Parathyroid adenoma (tissue), 2 donors: ENCODE measurements around the gene MRC1.

Source experiments
- H2AFZ ChIP-seq: fragments of 300-600 bp; sonication (generic); one replicate; pipeline ENCODE4 v1.7.0; 2017; ENCODE audit warnings: antibody characterized with exemption, mild to moderate bottlenecking
- H3K27ac ChIP-seq: fragments of 300-600 bp; sonication (generic); one replicate; pipeline ENCODE4 v1.7.0; 2017
- H3K27me3 ChIP-seq: fragments of 300-600 bp; sonication (generic); one replicate; pipeline ENCODE4 v1.7.0; 2017; ENCODE audit warnings: low read length; ENCODE audit not compliant: control insufficient read depth, insufficient read depth
- H3K36me3 ChIP-seq: fragments of 300-600 bp; sonication (generic); one replicate; pipeline ENCODE4 v1.7.0; 2017; ENCODE audit warnings: low read length; ENCODE audit not compliant: control insufficient read depth, insufficient read depth
- H3K4me1 ChIP-seq: fragments of 300-600 bp; sonication (generic); one replicate; pipeline ENCODE4 v1.7.0; 2017; ENCODE audit warnings: control low read depth
- H3K4me2 ChIP-seq: fragments of 300-600 bp; sonication (generic); one replicate; pipeline ENCODE4 v1.7.0; 2017; ENCODE audit warnings: low read length
- H3K4me3 ChIP-seq: fragments of 300-600 bp; sonication (generic); one replicate; pipeline ENCODE4 v1.7.0; 2017; ENCODE audit warnings: low read depth, low read length
- H3K79me2 ChIP-seq: fragments of 300-600 bp; sonication (generic); one replicate; pipeline ENCODE4 v1.7.0; 2017; ENCODE audit warnings: control low read depth
- H3K9ac ChIP-seq: fragments of 300-600 bp; sonication (generic); one replicate; pipeline ENCODE4 v1.7.0; 2017; ENCODE audit warnings: mild to moderate bottlenecking
- H3K9me3 ChIP-seq: fragments of 300-600 bp; sonication (generic); one replicate; pipeline ENCODE4 v1.7.0; 2017; ENCODE audit warnings: low read length; ENCODE audit not compliant: control insufficient read depth
- CTCF ChIP-seq: fragments of 300-600 bp; sonication (generic); IDR thresholded peaks from one replicate; pipeline ENCODE4 v1.7.0; 2017; ENCODE audit warnings: antibody characterized with exemption, mild to moderate bottlenecking
- donor health status: primary hyperparathyroidism.

Gene MRC1

GRCh38 chr10:17787087-17787961, 21.8 kb upstream of the MRC1 start:
- TF ChIP-seq CTCF, result no peak
- H3K9ac ChIP-seq, result no peak overlapping the region

GRCh38 chr10:17788646-17789045, 20.5 kb upstream of the MRC1 start:
- Histone ChIP-seq H3K36me3 (no peaks in the 10 kb centered on the region), H3K4me3 (no peak overlapping the region), H3K79me2 (no peaks in the 10 kb centered on the region), H2AFZ (no peak overlapping the region), H3K9me3 (no peaks in the 10 kb centered on the region), H3K27me3 (no peaks in the 10 kb centered on the region), H3K27ac (no peak overlapping the region), H3K9ac (no peak overlapping the region), H3K4me1 (no peaks in the 10 kb centered on the region), H3K4me2 (no peak overlapping the region)
- no peak for TF ChIP-seq CTCF

More at GRCh38 chr10:17787087-17787961, 21.8 kb upstream of the MRC1 start:
- Histone ChIP-seq H3K4me1 (no peaks in the 10 kb centered on the region), H3K4me2 (no peak overlapping the region), H3K36me3 (no peaks in the 10 kb centered on the region), H3K27ac (no peak overlapping the region), H3K4me3 (no peak overlapping the region), H3K9me3 (no peaks in the 10 kb centered on the region), H2AFZ (no peak overlapping the region), H3K27me3 (no peaks in the 10 kb centered on the region), H3K79me2 (no peaks in the 10 kb centered on the region)

- H3K4me2 ChIP-seq, result no peak overlapping the region
- H3K36me3 ChIP-seq, result no peaks in the 10 kb centered on the region
- H3K27me3 ChIP-seq, result no peaks in the 10 kb centered on the region
- TF ChIP-seq CTCF, result no peak
- no peak overlapping the region for H3K9ac ChIP-seq
- no peak overlapping the region for H2AFZ ChIP-seq
- H3K79me2 ChIP-seq, result no peaks in the 10 kb centered on the region
- H3K4me1 ChIP-seq, result no peaks in the 10 kb centered on the region
- H3K9me3 ChIP-seq, result no peaks in the 10 kb centered on the region
- no peak overlapping the region for H3K4me3 ChIP-seq
- H3K27ac ChIP-seq, result no peak overlapping the region
These were observed 19.8 kb upstream of the MRC1 start for GRCh38 chr10:17789396-17789795.

- Histone ChIP-seq H2AFZ (no peak overlapping the region), H3K9me3 (no peaks in the 10 kb centered on the region), H3K9ac (no peak overlapping the region), H3K79me2 (no peaks in the 10 kb centered on the region), H3K4me1 (no peaks in the 10 kb centered on the region), H3K4me2 (no peak overlapping the region), H3K4me3 (no peak overlapping the region), H3K27me3 (no peaks in the 10 kb centered on the region), H3K27ac (no peak overlapping the region), H3K36me3 (no peaks in the 10 kb centered on the region)
- no peak for TF ChIP-seq CTCF
These were observed 18.5 kb upstream of the MRC1 start for GRCh38 chr10:17790651-17791050.

- H3K4me3 ChIP-seq, result no peak overlapping the region
These were observed 16.2 kb upstream of the MRC1 start for GRCh38 chr10:17792991-17793390.

More at GRCh38 chr10:17792991-17793390, 16.2 kb upstream of the MRC1 start:
- Histone ChIP-seq H3K79me2 (no peaks in the 10 kb centered on the region), H3K9me3 (no peaks in the 10 kb centered on the region), H3K9ac (no peak overlapping the region), H3K27ac (no peak overlapping the region), H3K4me2 (no peak overlapping the region), H3K27me3 (no peaks in the 10 kb centered on the region), H2AFZ (no peak overlapping the region), H3K4me1 (no peaks in the 10 kb centered on the region), H3K36me3 (no peaks in the 10 kb centered on the region)
- no peak for TF ChIP-seq CTCF
